SK-N-SH treated with all-trans-retinoic acid at 6 μM for 48 hours (cell line): ENCODE data around the gene SLC34A3.

Source experiments
- ATAC-seq: fragments of 200-7000 bp; cut with Tn5 transposase; 3 replicates; pipeline ENCODE4 v1.9.1; 2020; ENCODE audit warnings: mild to moderate bottlenecking, moderate library complexity
- CSDC2 ChIP-seq: fragments of 250-450 bp; sonication (Bioruptor Pico); IDR thresholded peaks from 2 replicates; pipeline ENCODE4 v1.5.0; 2020; ENCODE audit warnings: mild to moderate bottlenecking, moderate library complexity
- CSRNP3 ChIP-seq: fragments of 250-450 bp; sonication (Bioruptor Pico); IDR thresholded peaks from 2 replicates; pipeline ENCODE4 v1.5.1; 2021; ENCODE audit warnings: mild to moderate bottlenecking, moderate library complexity
- ESRRG ChIP-seq: fragments of 250-450 bp; sonication (Bioruptor Pico); IDR thresholded peaks from 2 replicates; pipeline ENCODE4 v1.6.1; 2021; ENCODE audit warnings: mild to moderate bottlenecking
- GLIS3 ChIP-seq: fragments of 250-450 bp; sonication (Bioruptor Pico); IDR thresholded peaks from 2 replicates; pipeline ENCODE4 v1.5.0; 2020; ENCODE audit warnings: mild to moderate bottlenecking, moderate library complexity
- ISL1 ChIP-seq: fragments of 250-450 bp; sonication (Bioruptor Pico); IDR thresholded peaks from 2 replicates; pipeline ENCODE4 v2.1.2; 2022; ENCODE audit warnings: mild to moderate bottlenecking, moderate library complexity
- OSR1 ChIP-seq: fragments of 250-450 bp; sonication (Bioruptor Pico); IDR thresholded peaks from 2 replicates; pipeline ENCODE4 v1.8.0; 2022; ENCODE audit warnings: moderate library complexity, mild to moderate bottlenecking, inconsistent platforms
- POU6F1 ChIP-seq: fragments of 250-450 bp; sonication (Bioruptor Pico); IDR thresholded peaks from 2 replicates; pipeline ENCODE4 v1.8.0; 2021; ENCODE audit warnings: low read depth, mild to moderate bottlenecking, moderate library complexity, borderline replicate concordance
- PPARA ChIP-seq: fragments of 250-450 bp; sonication (Bioruptor Pico); IDR thresholded peaks from 2 replicates; pipeline ENCODE4 v1.5.0; 2020; ENCODE audit warnings: mild to moderate bottlenecking, borderline replicate concordance
- RARB ChIP-seq: fragments of 250-450 bp; sonication (Bioruptor Pico); IDR thresholded peaks from 2 replicates; pipeline ENCODE4 v1.8.0; 2021; ENCODE audit warnings: mild to moderate bottlenecking, moderate library complexity
- SNAI2 ChIP-seq: fragments of 250-450 bp; sonication (Bioruptor Pico); IDR thresholded peaks from 2 replicates; pipeline ENCODE4 v1.5.0; 2020; ENCODE audit warnings: mild to moderate bottlenecking, moderate library complexity
- TCF4 ChIP-seq: fragments of 250-450 bp; sonication (Bioruptor Pico); IDR thresholded peaks from 2 replicates; pipeline ENCODE4 v1.8.0; 2021; ENCODE audit warnings: mild to moderate bottlenecking, moderate library complexity, borderline replicate concordance
- TOX ChIP-seq: fragments of 250-450 bp; sonication (Bioruptor Pico); IDR thresholded peaks from 2 replicates; pipeline ENCODE4 v1.8.0; 2021; ENCODE audit warnings: mild to moderate bottlenecking, moderate library complexity, borderline replicate concordance
- TSHZ2 ChIP-seq: fragments of 250-450 bp; sonication (Bioruptor Pico); IDR thresholded peaks from 2 replicates; pipeline ENCODE4 v1.5.0; 2020; ENCODE audit warnings: mild to moderate bottlenecking, moderate library complexity
- ZC3H10 ChIP-seq: fragments of 250-450 bp; sonication (Bioruptor Pico); IDR thresholded peaks from 2 replicates; pipeline ENCODE4 v1.5.1; 2021; ENCODE audit warnings: mild to moderate bottlenecking, moderate library complexity
- ZFP3 ChIP-seq: fragments of 250-450 bp; sonication (Bioruptor Pico); IDR thresholded peaks from 2 replicates; pipeline ENCODE4 v1.5.0; 2020; ENCODE audit warnings: mild to moderate bottlenecking, moderate library complexity
- ZFP30 ChIP-seq: fragments of 450-650 bp; formaldehyde crosslinking; IDR thresholded peaks from 2 replicates; pipeline ENCODE4 v1.5.0; 2022; ENCODE audit warnings: mild to moderate bottlenecking, moderate library complexity
- TF ChIP-seq, protein P1 (sequence below): fragments of 250-450 bp; sonication (Bioruptor Pico); IDR thresholded peaks from 2 replicates; pipeline ENCODE4 v1.8.0; 2020; ENCODE audit warnings: mild to moderate bottlenecking, moderate library complexity, borderline replicate concordance

SLC34A3 gene

DNA sequence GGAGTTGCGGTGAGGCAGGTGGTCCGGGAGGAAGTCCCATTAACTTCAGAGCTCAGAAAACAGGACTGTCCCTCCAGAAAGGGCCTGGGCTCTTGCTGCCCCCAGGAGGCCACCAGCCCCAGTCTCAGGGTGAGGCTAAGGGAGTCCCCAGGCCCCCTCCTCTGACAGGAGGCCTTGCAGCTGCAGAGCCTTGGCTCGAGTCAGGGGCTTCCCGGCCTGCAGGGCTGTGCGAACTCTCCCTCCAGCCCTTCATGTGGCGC is 17.1 kb downstream of the SLC34A3 start:
- no peak for ATAC-seq

GRCh38 chr9:137250329-137251193 is 19.9 kb downstream of the SLC34A3 start:
- no peak for ATAC-seq
- TF ChIP-seq PPARA (CRISPR knock-in tag), result no peak
- TF ChIP-seq TSHZ2 (CRISPR knock-in tag), result no peak

More for the DNA sequence above, 17.1 kb downstream of the SLC34A3 start:
- no peak for TF ChIP-seq CSRNP3
- TF ChIP-seq TCF4 (CRISPR knock-in tag), result no peak
- TF ChIP-seq PPARA (CRISPR knock-in tag), result no peak
- TF ChIP-seq RARB (CRISPR knock-in tag), result no peak
- no peak for TF ChIP-seq TSHZ2 (CRISPR knock-in tag)
- no peak for TF ChIP-seq ESRRG (CRISPR knock-in tag)
- no peak for TF ChIP-seq OSR1 (CRISPR knock-in tag)
- no peak for TF ChIP-seq POU6F1 (CRISPR knock-in tag)
- no peak for TF ChIP-seq ZC3H10 (CRISPR knock-in tag)
- TF ChIP-seq, protein P1, sequence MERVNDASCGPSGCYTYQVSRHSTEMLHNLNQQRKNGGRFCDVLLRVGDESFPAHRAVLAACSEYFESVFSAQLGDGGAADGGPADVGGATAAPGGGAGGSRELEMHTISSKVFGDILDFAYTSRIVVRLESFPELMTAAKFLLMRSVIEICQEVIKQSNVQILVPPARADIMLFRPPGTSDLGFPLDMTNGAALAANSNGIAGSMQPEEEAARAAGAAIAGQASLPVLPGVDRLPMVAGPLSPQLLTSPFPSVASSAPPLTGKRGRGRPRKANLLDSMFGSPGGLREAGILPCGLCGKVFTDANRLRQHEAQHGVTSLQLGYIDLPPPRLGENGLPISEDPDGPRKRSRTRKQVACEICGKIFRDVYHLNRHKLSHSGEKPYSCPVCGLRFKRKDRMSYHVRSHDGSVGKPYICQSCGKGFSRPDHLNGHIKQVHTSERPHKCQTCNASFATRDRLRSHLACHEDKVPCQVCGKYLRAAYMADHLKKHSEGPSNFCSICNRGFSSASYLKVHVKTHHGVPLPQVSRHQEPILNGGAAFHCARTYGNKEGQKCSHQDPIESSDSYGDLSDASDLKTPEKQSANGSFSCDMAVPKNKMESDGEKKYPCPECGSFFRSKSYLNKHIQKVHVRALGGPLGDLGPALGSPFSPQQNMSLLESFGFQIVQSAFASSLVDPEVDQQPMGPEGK (CRISPR knock-in tag), result no peak
- no peak for TF ChIP-seq TOX
- TF ChIP-seq ZFP30 (CRISPR knock-in tag), result no peak
- no peak for TF ChIP-seq SNAI2 (CRISPR knock-in tag)
- no peak for TF ChIP-seq ISL1

DNA sequence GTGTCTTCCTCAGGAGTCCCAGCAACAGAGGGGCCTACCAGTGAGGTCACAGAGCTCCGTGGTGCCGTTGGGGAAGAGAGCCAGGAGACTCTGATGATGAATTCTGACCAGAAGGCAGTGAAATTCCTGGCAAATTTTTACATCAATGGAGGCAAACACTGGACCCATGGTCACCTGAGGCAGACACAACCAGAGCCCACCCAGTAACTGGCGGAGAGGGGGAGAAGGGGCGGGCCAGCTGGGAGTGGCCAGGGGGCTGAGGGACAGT is 20.4 kb downstream of the SLC34A3 start, which contains the start of gene STPG3:
Gene STPG3, plus strand, starts transcription at position 93 of the 268 bp plus-strand sequence. Its CDS starts 1 bp downstream, at position 94.
- TF ChIP-seq TCF4 (CRISPR knock-in tag) (no peak), OSR1 (CRISPR knock-in tag) (no peak), ZFP30 (CRISPR knock-in tag) (no peak), ZFP3 (no peak), POU6F1 (CRISPR knock-in tag) (no peak), CSRNP3 (no peak), RARB (CRISPR knock-in tag) (no peak), ESRRG (CRISPR knock-in tag) (no peak), ISL1 (no peak), CSDC2 (CRISPR knock-in tag) (no peak), PPARA (CRISPR knock-in tag) (no peak), TSHZ2 (CRISPR knock-in tag) (no peak), GLIS3 (CRISPR knock-in tag) (no peak), SNAI2 (CRISPR knock-in tag) (no peak)
- TF ChIP-seq, all 23 proteins: peak for 0
- ATAC-seq, result no peak
